RWPE2 (cell line): ENCODE results near the gene FOXN3.
"Not testable (repeated sequence)": the region's sequence is repeated elsewhere in the genome, so short reads cannot be mapped to it uniquely, and the experiment has no call there.

ENCODE experiments used
- ATAC-seq: fragments of 200-7000 bp; cut with Tn5 transposase; 3 replicates; pipeline ENCODE4 v1.9.1; 2021; ENCODE audit warnings: low read depth
- DNase-seq: peaks from one replicate; pipeline ENCODE4 v3.0.0-alpha.2; 2020; ENCODE audit warnings: low spot score
- H3K27ac ChIP-seq: fragments of 450-650 bp; 2 replicates; pipeline ENCODE4 v1.5.1; 2017; ENCODE audit warnings: mild to moderate bottlenecking; ENCODE audit not compliant: poor library complexity, severe bottlenecking
- H3K27me3 ChIP-seq: fragments of 250-450 bp; sonication (Bioruptor Pico); 2 replicates; pipeline ENCODE4 v1.5.1; 2021; ENCODE audit warnings: mild to moderate bottlenecking, moderate library complexity; ENCODE audit not compliant: insufficient read depth, poor library complexity, severe bottlenecking
- H3K36me3 ChIP-seq: fragments of 250-450 bp; sonication (Bioruptor Pico); 2 replicates; pipeline ENCODE4 v1.5.1; 2020; ENCODE audit warnings: low read depth, mild to moderate bottlenecking, moderate library complexity
- H3K4me1 ChIP-seq: fragments of 250-450 bp; sonication (Bioruptor Pico); 2 replicates; pipeline ENCODE4 v1.5.1; 2021; ENCODE audit warnings: mild to moderate bottlenecking, moderate library complexity; ENCODE audit not compliant: insufficient read depth, poor library complexity, severe bottlenecking
- H3K4me3 ChIP-seq: fragments of 250-450 bp; sonication (Bioruptor Pico); 2 replicates; pipeline ENCODE4 v1.5.1; 2021; ENCODE audit warnings: mild to moderate bottlenecking, moderate library complexity; ENCODE audit not compliant: severe bottlenecking
- H3K9me3 ChIP-seq: fragments of 250-450 bp; sonication (Bioruptor Pico); 2 replicates; pipeline ENCODE4 v1.5.1; 2021; ENCODE audit warnings: mild to moderate bottlenecking, moderate library complexity; ENCODE audit not compliant: severe bottlenecking
- CTCF ChIP-seq: fragments of 450-650 bp; IDR thresholded peaks from one replicate; pipeline ENCODE4 v1.5.1; 2017; ENCODE audit warnings: mild to moderate bottlenecking, moderate library complexity; ENCODE audit not compliant: poor library complexity, severe bottlenecking

The FOXN3 gene

GRCh38 chr14:89296281-89296745 is 120.7 kb downstream of the FOXN3 start:
- TF ChIP-seq CTCF = no peak
- Histone ChIP-seq H3K4me3 (no peak overlapping the region), H3K4me1 (no peaks in the 10 kb centered on the region), H3K27ac (no peak overlapping the region), H3K9me3 (no peaks in the 10 kb centered on the region), H3K36me3 (no peaks in the 10 kb centered on the region), H3K27me3 (no peaks in the 10 kb centered on the region)
- DNase-seq (no peak), ATAC-seq (no peak)

GRCh38 chr14:89294872-89295271 is 122.2 kb downstream of the FOXN3 start:
- H3K27me3 ChIP-seq = no peaks in the 10 kb centered on the region
- no peak overlapping the region for H3K4me3 ChIP-seq
- peak; percentile 3 for TF ChIP-seq CTCF
- no peaks in the 10 kb centered on the region for H3K4me1 ChIP-seq
- no peak overlapping the region for H3K27ac ChIP-seq
- no peak for ATAC-seq
- no peaks in the 10 kb centered on the region for H3K9me3 ChIP-seq
- no peaks in the 10 kb centered on the region for H3K36me3 ChIP-seq
- no peak for DNase-seq

GRCh38 chr14:89294469-89294868 is 122.6 kb downstream of the FOXN3 start:
- H3K4me1 ChIP-seq, H3K36me3 ChIP-seq, H3K4me3 ChIP-seq, DNase-seq, H3K27me3 ChIP-seq, H3K9me3 ChIP-seq, H3K27ac ChIP-seq, ATAC-seq: not testable (repeated sequence)

- H3K9me3 ChIP-seq = no peaks in the 10 kb centered on the region
- DNase-seq = no peak
- H3K36me3 ChIP-seq = no peaks in the 10 kb centered on the region
- no peak overlapping the region for H3K4me3 ChIP-seq
- ATAC-seq = no peak
- H3K4me1 ChIP-seq = no peaks in the 10 kb centered on the region
- H3K27ac ChIP-seq = no peak overlapping the region
- H3K27me3 ChIP-seq = no peaks in the 10 kb centered on the region
- no peak for TF ChIP-seq CTCF
Measured at GRCh38 chr14:89294060-89294459, 123.0 kb downstream of the FOXN3 start.

GRCh38 chr14:89293314-89293916 is 123.6 kb downstream of the FOXN3 start:
- no peaks in the 10 kb centered on the region for H3K27me3 ChIP-seq
- H3K27ac ChIP-seq = no peak overlapping the region
- no peak for DNase-seq
- no peaks in the 10 kb centered on the region for H3K36me3 ChIP-seq
- TF ChIP-seq CTCF = no peak
- no peaks in the 10 kb centered on the region for H3K9me3 ChIP-seq
- ATAC-seq = no peak
- no peaks in the 10 kb centered on the region for H3K4me1 ChIP-seq
- H3K4me3 ChIP-seq = no peak overlapping the region
